HG02840 (cell line): ENCODE results near the gene RMP24.

Experiments used
- ATAC-seq: cut with Tn5 transposase; IDR thresholded peaks from one replicate; pipeline ENCODE4 v1.9.1; 2021; ENCODE audit warnings: mild to moderate bottlenecking, moderate library complexity, moderate number of reproducible peaks; ENCODE audit not compliant: unreplicated experiment, low FRiP score

The RMP24 gene

DNA sequence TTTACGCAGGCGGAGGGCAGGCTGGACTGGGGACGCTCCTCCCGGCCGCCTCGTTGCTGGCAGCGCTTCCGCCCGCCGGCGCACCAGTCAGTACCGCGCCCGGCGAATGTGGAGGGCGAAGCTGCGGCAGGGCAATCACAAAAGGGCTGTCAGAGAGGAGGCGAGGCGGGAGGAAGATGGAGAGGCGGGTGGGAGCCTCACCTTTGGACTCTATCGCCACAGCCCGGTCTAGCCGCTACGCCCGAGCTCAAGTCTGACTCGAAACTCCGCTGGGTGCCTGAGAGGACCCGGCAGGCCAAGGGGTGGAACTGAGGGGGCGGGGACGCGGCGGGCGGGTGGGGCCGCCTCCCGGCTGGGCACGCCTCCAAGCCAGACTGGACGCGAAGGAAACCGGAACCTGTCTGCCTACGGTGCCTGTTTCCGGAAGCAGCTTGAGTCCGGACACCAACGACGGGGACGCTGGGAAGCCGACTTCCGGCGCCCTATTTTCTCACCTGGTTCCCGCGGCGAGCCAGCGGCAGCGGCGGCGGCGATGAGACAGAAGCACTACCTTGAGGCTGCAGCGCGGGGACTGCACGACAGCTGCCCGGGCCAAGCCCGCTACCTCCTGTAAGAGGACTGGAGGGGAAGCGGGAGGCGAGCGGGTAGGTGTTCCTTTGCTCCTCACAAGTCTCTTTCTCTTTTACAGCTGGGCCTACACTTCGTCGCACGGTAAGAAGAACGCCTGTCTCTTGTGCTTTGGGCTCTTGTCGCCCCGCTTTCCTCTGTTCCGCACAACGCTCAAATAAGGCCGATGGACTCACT, at the start of gene RMP24:
Gene RMP24 (plus strand): TSS at position 483 of the 804 bp plus-strand sequence.
- ATAC-seq = peak; percentile 95

- ATAC-seq = no peak
Observed at GRCh38 chr18:35923939-35924684, 48.4 kb upstream of the RMP24 start.

DNA sequence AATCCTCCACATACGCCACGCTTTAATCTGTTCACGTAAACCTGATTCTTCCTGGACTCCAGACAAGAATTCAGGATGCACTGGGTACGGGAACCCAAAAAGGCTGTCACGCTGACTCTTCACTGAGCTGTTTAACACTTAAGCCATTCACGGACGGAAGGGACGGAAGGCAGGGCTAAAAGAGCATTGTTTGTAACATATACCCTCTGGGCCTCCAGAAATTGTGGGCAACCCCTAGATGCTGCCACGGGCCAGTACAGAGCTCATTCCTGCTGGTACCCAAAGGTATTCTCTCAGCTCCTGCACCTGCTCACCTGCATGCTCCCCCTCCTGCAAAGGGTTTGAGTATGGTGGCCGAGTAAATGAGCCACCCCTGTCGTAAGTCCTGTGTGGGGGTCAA, 45.6 kb upstream of the RMP24 start:
- ATAC-seq = no peak

- no peak for ATAC-seq
Observed at GRCh38 chr18:35927430-35927829, 45.0 kb upstream of the RMP24 start.

DNA sequence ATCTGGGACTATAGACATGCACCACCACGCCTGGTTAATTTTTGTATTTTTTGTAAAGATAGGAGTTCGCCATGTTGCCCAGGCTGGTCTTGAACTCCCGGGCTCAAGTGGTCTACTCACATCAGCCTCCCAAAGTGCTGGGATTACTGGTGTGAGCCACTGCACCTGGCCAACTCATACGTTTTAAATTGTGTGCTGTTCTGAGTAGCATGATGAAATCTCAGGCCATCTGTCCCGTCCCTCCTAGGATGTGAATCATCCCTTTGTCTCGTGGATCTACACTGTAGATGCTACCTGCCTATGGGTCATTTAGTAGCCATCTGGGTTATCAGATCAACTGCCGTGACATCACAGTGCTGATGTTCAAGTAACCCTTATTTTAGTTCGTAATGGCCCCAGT, 38.5 kb upstream of the RMP24 start:
- ATAC-seq = no peak

GRCh38 chr18:35934891-35935290, 37.6 kb upstream of the RMP24 start:
- no peak for ATAC-seq

GRCh38 chr18:35935805-35936204, 36.7 kb upstream of the RMP24 start:
- no peak for ATAC-seq

DNA sequence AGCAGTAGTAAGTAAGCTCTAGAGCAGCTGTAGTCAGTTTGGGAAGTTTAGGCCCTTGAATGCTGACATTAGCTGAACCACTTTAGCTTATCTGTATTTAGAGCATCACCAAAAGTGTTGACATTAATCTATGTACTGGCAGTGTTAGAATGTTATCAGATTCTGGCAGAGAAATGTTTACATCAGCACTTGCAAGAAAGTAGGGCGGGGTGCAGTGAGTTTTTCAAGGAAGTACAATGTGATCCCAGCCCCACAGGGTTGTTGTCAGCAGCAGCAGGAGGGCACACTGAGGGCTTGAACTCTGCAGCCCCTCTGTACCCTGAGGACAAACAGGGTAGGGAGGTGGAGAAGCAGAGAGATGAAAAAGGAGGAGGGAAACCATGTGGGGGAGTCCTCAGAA, 35.5 kb upstream of the RMP24 start:
- no peak for ATAC-seq

GRCh38 chr18:35938158-35938557, 34.3 kb upstream of the RMP24 start:
- no peak for ATAC-seq

DNA sequence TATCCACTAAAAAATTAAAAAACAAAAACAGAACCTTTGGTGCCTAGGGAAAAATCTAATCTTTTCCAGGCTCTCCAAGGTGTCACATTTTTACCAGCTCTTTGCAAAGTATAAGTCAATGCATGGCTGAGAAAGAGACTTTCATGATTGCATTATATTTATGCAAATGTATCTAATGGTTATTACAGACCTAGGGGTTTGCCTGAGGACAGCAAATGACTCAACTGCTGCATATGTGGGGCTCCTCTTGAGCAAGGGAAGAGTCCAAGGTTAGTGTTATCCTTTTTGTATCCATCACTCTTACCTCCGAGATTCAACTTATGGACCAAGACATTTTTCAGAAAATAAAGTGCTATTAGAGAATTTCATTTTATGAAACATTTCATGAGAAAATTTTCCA, 33.9 kb upstream of the RMP24 start:
- no peak for ATAC-seq

DNA sequence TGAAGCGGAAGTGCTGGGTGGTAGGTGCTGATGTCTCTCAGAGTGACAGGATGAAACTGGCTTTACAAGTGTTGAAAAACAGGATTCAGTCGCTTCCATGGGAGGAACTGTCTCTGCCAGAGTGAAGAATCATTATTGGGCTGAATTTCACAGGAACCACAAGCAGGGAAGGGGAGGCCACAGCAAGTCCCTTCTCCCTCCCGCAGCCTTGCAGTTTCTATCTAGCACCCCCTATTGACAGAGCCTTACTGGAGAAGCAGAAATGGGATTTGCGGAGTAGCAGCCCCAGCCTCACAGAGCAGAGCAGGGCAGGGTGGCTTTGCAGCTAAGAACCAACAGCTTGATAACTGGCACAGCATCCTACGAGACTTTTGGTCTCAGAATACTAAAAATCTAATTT, 33.3 kb upstream of the RMP24 start:
- ATAC-seq = no peak

DNA sequence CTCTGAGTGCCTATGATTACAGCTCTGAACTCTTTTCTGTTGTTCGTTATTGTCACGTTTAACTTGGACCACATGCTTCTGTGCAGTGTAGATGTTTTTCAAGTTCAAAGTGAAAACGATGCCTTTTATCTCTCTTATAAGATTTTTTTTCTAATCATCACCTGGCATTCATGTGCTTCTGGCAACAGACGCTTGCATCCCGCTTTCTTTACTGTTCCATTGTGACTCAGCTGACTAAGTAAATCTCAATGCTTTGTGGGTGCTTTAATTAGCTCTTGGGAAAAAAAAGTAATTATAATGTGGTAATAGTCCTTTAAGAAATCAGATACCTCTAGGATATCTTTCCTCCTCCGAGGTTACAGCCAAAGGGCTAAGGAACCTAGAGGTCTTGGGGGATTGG, 31.2 kb upstream of the RMP24 start:
- ATAC-seq = no peak

- ATAC-seq = no peak
Observed at GRCh38 chr18:35942133-35942532, 30.3 kb upstream of the RMP24 start.

- no peak for ATAC-seq
Observed at GRCh38 chr18:35942661-35943060, 29.8 kb upstream of the RMP24 start.

DNA sequence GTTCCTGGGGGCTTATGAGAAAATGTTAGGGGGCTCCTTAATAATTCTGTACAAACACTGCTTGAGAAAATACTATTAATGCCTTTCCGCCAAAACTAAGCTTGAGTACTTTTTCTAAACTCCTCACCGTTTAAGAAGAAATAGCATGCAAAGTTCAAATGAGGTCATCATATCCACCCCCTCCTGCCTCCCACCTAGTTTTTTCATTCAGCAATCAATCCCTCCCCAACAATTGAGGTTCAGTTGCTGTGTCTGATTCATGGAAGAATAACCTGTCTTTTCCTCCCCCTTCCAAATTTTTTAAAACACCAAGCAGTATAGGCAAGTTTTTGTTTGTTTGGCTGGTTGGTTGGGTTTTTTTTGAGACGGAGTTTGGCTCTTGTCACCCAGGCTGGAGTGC, 24.4 kb upstream of the RMP24 start:
- no peak for ATAC-seq

- no peak for ATAC-seq
Observed at GRCh38 chr18:35949090-35949489, 23.4 kb upstream of the RMP24 start.

DNA sequence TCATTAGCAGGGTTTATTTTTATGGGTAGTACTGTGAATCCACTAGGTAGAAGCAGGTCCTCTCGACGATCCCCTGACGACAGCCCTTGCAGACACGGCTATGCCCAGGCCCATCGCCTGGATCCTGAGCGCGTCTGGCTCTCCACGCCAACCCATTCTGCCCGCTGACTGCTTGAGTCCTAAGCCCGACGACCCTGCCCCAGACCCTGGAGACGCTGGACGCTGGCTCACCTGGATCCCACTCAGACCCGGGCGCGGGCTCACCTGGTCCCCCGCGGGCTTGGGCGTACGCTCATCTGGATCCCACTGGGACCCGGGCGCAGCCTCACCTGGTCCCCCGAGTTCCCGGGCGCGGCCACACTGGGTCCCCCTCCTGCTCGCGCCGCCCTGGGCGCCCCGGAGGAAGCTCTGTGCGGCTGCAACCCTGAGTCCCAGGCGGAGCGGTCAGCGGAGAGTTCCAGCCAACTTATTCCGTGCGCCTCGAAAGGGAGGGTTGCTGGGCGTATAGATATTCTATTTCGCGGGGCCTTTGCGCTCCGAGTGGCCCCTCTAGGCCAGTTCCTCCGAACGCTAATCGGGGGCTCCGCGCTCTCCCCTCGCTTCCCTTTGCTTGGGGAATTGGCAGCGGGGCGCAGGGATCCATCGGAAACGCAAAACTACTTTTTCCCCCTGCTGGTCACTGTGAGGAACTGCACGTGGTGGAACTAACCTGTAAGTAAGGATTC, 22.4 kb upstream of the RMP24 start:
- ATAC-seq = no peak

DNA sequence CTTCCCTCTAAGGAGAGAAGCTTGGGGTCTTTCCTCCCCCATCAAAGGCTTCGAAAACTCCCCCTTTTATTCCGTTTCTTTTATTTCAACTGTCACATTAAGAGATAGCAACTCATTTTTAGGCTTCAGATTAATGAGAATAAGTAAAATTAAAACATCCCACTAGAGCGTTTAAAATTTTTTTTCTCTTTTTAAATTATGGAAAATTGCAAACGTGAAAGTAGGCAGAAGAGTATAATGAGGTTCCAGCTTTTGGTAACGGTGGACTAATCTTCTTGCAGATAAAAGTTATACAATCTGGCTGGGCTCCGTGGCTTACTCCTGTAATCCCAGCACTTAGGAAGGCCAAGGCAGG, 21.9 kb upstream of the RMP24 start:
- no peak for ATAC-seq

DNA sequence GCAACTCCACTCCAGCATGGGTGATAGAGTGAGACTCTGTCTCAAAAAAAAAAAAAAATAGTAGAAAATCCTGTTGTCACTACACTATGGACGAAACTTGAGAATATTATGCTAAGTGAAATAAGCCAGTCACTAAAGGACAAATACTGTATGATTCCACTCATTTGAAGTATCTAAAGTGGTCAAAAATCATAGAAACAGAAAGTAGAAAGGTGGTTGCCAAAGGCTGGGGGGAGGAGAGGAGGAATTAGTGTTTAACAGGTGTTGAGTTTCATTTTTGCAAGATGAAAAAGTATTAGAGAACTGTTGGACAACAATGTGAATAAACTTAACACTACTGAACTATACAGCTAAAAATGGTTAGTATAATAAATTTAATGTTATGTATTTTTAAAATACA, 18.8 kb upstream of the RMP24 start:
- no peak for ATAC-seq

DNA sequence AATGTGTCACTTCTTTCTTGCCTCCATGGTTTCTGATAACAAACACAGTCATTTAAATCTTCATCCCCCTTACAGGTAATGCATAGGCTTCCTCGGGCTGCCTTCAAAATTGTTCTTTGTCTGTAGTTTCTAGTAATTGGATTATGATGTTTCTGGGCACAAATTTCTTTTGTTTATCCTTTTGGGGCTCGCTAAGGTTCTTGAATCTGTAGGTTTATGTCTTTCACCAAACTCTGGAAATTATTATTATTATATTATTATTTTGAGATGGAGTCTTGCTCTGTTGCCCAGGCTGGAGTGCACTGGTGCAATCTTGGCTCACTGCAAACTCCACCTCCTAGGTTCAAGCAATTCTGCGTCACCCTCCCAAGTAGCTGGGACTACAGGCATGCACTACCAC, 16.3 kb upstream of the RMP24 start:
- ATAC-seq = no peak

DNA sequence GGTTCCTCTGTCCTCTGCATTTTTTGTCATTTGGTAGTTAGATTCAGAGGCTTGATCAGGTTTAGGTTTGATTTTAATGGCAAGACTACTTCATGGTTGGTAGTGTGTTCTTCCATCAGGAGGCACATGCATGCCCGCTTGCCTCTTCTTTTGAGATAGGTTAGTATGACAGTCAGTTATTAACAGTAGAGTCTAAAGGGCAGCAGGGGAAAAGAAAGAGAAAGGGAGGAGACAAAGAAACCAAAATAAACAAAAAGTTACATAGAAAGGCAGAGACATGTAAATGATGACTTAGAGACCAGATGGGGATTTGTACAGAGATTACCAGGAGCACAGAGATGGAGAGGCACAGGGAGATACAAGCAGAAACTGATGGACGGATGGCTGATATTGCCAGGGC, 10.2 kb upstream of the RMP24 start:
- no peak for ATAC-seq
